CD4-positive, alpha-beta T cell treated with Interleukin-6 for 4 hours (primary cell): ENCODE results near the gene ALDH4A1.

Experiments used
- DNase-seq: peaks from one replicate; pipeline ENCODE4 v3.0.0-alpha.2; 2020; ENCODE audit warnings: mixed read lengths

Gene ALDH4A1

GRCh38 chr1:18921516-18922251 is 19.3 kb upstream of the ALDH4A1 start:
- DNase-seq, result no peak

GRCh38 chr1:18920931-18921330 is 18.6 kb upstream of the ALDH4A1 start:
- DNase-seq, result no peak

GRCh38 chr1:18919956-18920355 is 17.6 kb upstream of the ALDH4A1 start:
- DNase-seq, result no peak

- DNase-seq, result no peak
Observed at GRCh38 chr1:18919197-18919905, 17.0 kb upstream of the ALDH4A1 start.

- DNase-seq, result no peak
Observed at GRCh38 chr1:18918417-18918816, 16.1 kb upstream of the ALDH4A1 start.

GRCh38 chr1:18917071-18917799 is 14.9 kb upstream of the ALDH4A1 start:
- no peak for DNase-seq

GRCh38 chr1:18915341-18915740 is 13.0 kb upstream of the ALDH4A1 start:
- peak; percentile 0 for DNase-seq

GRCh38 chr1:18913065-18913835 is 10.9 kb upstream of the ALDH4A1 start:
- DNase-seq, result peak; percentile 86

- DNase-seq, result no peak
Observed at GRCh38 chr1:18912550-18912949, 10.2 kb upstream of the ALDH4A1 start.

GRCh38 chr1:18908911-18909771 is 6.8 kb upstream of the ALDH4A1 start:
- DNase-seq, result peak; percentile 0

- DNase-seq, result no peak
Observed at GRCh38 chr1:18907917-18908845, 5.8 kb upstream of the ALDH4A1 start.

- DNase-seq, result peak; percentile 70
Observed at GRCh38 chr1:18907021-18907916, 4.9 kb upstream of the ALDH4A1 start.

GRCh38 chr1:18903291-18903756 is 969 bp upstream of the ALDH4A1 start:
- no peak for DNase-seq

- peak; percentile 11 for DNase-seq
Observed at GRCh38 chr1:18901952-18902522, 318 bp downstream of the ALDH4A1 start.

GRCh38 chr1:18901147-18901951 is 1.0 kb downstream of the ALDH4A1 start:
- DNase-seq, result no peak

- peak; percentile 25 for DNase-seq
Observed at GRCh38 chr1:18900303-18900841, 2.0 kb downstream of the ALDH4A1 start.

GRCh38 chr1:18899363-18900049 is 2.8 kb downstream of the ALDH4A1 start:
- DNase-seq, result no peak
